NCI-H69 (cell line): Measurements from ENCODE around the gene POU5F2.

Experiments used
- DNase-seq: peaks from one replicate; lab custom pipeline; 2025; lab: John Stamatoyannopoulos, UW

Gene POU5F2, protein sequence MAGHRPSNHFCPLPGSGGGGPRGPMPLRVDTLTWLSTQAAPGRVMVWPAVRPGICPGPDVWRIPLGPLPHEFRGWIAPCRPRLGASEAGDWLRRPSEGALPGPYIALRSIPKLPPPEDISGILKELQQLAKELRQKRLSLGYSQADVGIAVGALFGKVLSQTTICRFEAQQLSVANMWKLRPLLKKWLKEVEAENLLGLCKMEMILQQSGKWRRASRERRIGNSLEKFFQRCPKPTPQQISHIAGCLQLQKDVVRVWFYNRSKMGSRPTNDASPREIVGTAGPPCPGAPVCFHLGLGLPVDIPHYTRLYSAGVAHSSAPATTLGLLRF

DNA sequence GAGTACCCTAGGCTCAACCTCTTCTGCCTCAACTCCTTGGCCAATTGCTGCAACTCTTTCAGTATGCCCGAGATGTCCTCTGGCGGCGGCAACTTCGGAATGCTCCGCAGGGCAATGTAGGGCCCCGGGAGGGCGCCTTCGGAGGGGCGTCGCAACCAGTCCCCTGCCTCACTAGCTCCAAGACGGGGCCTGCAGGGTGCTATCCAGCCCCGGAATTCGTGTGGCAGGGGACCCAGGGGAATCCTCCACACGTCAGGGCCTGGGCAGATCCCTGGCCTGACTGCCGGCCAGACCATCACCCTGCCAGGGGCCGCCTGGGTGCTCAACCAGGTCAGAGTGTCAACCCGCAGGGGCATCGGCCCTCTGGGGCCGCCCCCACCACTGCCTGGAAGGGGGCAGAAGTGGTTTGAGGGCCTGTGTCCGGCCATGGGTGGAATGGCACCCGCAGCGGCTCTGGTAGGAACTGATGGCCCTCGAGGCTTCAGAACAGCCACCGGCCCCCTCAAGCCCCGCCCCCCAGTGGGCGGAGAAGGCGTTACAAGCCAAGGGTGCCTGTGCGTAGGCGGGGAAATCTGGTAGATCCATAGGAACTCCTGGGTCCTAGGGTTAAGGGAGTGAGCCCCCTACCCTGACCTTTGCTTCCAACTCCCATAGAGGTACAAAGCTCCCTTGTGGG lies at the start of gene POU5F2:
POU5F2 (minus strand) TSS at position 465 of the 676 bp plus-strand sequence; CDS start at position 428, 37 bp downstream.
- DNase-seq = no peak

DNA sequence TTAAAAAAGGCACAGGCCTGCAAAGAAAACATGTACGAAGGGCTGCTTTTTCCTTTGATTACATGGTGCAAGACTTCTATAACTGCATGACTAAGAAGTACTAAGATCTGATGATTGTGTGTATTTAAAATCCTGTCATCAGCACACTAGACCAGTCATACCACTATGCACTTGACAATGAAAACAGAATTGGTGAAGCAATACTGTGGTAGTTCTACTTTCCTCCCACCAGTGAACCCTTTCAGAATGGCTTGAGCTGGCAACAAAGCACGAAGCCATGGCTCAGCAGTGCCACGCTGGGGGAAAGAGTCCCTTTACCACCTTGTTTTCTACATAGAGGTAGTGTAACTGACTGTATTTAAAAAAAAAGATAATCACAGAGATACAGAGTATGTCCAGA lies 49.0 kb upstream of the POU5F2 start:
- DNase-seq = peak; percentile 90

DNA sequence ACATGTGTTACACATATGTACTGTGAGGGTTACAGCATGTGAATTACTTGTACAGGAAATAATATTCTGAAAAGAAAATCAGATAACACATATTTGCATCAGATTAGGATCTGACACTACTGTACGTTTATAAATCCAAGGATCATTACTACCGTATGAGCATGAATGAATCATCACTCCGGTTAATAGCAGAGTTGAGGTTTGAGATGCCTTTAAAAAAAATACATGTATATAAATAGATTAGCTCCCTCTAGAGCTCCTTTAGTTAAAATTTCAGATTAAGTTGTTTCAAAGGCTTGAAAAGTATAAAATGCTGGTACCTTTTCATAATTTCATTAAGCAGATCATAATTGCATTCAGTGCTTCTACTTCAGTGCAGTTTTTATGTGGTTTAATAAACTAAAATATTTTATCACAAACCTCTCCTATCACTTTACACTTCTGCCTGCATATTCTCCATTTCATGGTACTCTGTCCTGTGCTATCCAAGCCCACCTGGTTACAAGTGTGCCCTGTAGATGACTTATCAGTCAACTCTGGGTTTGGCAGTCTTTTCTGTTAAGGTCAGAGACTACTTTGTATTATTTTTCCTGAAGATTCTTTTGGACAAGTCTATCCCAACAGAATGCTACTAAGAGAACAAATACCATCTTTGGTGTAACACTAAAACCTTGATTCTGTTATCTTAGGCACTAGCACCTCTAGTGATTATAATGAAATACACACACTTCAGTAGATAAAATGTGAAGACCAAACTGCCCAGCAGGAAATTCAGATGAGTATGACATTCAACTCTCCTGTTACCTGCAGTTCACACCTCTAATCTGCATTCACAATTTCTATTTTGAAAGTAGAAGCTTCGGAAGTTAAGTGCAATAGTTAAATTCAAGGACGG lies 48.0 kb upstream of the POU5F2 start:
- peak; percentile 77 for DNase-seq

DNA sequence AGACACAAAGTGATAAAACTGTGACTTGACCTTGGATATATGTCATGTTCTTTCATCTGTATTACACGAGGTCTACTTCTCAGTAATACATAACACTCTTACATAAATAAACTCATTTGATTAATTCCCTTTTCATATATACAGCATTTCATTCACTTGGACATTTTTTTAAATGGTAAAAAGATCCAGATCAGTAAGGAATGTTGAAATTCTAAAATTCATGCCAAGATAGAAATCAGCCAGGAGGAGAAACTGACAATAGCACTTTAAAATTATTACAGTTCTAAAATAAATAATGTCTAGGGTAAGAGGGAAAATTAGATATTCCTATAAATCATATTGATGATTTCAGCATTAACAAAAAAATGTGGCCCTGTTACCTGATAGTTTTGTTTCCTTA lies 46.2 kb upstream of the POU5F2 start:
- DNase-seq = no peak

DNA sequence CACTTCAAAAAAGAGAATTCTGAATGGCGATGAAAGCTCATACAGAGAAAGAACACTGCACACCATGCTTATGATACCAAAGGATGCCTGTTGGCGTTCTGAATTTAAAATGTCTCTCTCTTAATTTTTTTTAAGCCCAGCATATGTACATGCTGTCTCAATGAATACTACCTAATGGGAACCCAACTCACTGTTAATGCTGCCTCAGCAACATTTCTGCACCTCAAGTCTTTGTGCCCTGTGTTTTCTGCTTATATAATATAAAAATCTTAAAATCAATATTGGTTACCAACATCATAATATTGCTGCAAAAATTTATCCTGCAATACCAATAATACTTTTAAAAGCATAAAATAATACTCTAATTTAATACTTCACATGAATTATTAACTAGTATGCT lies 44.1 kb upstream of the POU5F2 start:
- no peak for DNase-seq

DNA sequence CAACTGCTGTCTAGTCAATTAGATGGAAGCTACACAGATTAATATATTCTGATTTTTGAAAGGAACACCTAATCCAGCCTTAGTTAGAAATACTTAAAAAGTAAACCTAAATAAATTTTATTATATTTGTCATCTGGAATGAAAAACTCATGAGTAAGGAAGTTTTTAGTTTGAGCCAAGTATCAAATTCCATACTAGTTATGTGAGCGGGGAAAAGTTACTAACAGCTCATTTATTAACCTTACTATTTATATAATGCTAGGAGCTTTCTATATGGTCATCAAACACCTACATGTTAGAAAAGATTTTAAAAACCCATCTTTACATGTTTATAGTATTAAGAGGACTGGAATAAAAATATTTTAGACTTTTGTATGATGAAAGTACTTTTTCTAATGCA lies 41.6 kb upstream of the POU5F2 start:
- no peak for DNase-seq

DNA sequence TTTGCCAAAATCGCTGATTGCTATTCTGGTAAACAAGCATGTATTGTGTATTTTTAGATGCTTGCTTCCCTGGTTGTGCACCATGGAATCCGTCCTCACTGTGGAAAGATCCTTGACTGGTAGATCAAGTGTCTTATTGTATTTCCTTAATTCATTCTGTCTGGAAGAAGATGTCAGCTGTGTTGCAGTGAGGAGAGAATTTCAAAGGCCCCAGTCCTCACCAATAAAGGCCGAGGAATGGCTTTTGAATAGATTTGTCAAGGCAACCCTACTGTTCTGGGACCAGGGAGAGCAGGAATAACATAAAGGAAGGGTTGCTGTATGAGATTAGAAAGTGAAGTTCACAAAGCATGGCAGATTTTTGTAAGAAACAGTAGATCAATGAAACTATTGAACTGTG lies 36.2 kb upstream of the POU5F2 start:
- peak; percentile 65 for DNase-seq

DNA sequence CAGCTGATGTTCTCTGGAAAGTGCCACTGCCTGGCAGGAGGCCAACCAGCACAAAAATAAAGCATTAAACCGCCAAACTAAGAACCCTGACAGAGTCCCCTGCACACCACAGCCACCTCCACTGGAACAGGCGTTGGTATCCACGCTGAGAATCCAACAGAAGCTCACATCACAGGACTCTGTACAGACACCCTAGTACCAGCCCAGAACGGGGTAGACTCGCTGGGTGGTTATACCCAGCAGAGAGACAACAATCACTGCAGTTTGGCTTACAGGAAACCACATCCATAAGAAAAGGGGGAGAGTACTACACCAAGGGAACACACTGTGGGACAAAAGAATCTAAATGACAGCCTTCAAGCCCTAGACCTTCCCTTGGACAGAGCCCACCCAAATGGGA lies 15.0 kb upstream of the POU5F2 start:
- DNase-seq = peak; percentile 64

DNA sequence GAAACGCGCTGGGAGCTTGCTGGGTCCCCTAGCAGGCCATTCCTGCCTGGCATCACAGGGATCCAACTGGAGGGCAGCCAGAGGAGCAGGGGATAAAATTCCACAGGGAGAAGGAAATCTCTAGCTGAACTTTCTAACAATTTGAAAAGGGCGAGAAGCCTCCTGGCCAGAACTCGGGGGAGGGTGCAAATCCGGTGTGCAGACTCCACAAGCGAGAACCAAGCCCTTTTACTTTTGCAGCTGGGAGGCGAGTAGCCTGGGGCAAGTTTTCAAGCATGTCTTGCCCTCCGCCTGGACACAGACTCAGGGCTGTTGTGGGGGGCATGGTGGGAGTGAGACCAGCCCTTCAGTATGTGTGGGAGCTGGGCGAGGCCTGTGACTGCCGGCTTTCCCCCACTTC lies 14.3 kb upstream of the POU5F2 start:
- DNase-seq = no peak

DNA sequence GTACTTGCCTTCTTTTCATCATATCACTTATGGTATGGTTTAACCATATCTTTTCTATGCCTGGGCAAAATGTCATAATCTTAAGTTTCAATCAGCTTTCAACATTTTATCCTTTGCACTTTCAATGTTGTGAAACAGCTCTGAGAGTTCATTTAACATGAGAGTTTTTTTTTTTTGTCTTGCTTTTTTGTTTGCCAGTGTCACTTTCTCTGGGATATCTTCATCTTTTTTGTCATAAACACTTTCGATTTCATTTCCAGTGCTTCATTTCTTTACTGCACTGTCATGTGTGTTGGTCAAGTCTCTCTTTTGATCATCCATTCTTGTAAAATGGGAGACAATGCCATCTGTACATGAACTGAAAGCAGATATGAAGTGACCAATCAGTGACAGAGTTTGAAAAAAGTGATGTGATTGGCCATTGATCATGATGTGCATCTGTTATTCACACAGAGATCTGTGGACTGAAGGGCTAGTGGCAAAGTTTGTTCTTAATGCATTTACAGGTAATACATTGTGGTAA lies 7.5 kb upstream of the POU5F2 start:
- no peak for DNase-seq

DNA sequence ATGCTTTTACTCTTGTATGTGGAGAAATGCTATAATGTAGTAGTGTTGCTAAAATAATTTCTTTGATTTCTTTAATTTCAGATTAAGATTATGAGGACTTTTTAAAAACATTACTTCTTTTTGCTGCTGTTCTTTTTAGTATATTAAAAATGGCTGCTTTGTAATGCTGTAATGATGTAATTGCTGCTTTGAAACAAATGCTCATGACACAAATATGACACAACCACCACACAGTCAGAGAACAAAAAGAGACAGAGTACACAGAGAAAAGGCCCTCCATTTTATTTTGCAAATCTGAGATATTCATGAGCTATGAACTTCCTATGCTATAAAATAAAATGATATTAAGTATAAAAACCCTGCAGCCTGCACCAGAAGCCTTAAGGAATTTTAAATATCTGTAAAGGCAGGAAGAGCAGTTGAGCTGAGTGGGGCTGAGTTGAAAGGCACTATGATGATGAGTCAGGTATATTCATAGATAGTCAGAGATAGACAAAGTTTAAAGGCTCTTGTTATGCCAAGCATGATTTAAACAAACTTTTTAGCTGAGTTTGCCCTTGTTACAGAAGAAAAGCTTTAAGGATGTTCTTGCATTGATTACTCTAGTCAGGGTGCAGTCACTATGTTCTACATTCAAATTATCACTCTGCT lies 5.1 kb upstream of the POU5F2 start:
- no peak for DNase-seq

DNA sequence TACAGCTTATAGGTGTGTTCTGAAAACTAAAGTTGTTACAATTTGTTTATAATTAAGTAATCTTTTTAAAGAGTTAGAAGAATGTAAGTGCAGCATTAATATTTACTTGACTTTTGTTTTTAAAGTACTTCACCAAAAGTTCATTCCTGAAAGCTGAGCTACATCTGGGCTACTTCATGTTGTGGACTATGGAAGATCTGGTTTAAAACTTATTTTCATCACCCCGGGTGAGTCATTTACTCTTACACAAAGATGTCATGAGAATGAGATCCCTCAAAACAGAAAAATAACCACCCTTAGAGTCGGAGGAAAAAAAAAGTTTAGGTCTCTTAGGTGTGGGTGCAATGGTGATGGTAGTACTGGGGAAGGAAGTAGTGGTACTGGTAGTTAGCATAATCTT lies 5.1 kb downstream of the POU5F2 start:
- no peak for DNase-seq

DNA sequence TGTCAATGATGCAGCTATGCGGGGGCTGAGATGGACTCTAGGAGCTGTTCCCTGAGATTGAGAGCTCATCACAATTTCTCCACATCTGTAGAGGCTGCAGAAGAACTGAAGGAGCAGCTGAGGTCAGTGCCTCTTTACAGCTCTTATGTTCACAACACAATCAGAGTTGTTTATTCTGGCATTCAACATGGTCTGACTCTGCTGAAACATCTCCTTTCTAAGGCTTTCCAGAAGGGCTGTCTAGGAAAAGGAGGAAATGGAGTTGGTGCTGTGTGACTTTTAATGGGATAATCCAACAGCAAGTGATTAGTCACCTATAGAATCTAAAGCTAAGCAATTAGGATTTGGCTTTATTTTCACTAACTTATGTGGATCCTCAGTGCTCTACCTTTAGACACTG lies 6.0 kb downstream of the POU5F2 start:
- DNase-seq = peak; percentile 37

DNA sequence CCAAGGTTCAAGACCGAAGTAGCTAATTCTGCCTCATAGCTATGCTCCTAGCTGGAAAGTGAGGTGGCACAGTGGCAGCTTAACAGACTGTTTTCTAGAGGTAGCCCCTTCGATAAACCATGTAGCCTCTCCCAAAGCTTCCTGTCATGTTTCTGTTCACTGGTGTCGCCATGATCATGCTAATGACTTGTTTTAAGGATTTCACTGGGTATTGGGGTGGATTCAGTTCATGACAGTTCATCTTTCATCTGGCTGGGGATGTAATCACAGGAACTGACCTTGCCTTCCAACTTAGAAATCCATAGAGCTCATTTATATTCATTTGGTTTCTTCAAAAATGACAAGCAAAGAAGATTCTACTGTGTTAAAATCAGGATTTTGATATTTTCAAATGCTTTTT lies 9.4 kb downstream of the POU5F2 start:
- peak; percentile 66 for DNase-seq

DNA sequence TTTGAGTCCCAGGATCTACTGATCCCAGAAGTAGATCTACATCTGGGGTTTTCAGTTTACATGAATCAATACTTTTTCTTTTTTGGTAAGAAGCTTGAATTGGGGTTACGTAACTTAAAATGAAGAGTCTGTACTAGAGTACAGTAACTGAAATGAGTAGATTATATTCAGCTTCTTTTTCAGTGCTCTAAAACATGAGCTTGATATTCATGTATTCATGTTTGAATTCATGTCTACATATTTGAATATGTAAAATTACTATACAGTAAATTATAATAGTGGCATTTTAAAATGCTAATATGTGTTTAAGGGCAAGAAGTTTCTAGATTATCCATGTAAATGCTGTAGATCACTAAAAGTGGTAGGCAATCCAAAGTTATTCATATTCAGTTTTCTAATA lies 14.8 kb downstream of the POU5F2 start:
- no peak for DNase-seq

DNA sequence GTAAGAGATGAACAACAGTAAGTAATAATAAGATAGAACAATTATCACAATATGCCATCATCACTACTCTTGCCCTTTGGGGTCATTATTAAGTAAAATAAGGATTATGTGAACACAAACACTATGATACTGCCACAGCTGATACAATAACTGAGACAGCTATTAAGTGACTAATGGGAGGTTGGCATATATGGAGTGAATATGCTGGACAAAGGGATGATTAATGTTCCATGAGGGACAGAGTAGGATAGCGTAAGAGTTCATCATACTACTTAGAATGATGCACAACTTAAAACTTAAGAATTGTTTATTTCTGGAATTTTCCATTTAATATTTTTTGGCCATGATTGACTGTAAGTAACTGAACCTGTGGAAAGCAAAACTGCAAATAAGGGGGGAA lies 16.6 kb downstream of the POU5F2 start:
- no peak for DNase-seq

DNA sequence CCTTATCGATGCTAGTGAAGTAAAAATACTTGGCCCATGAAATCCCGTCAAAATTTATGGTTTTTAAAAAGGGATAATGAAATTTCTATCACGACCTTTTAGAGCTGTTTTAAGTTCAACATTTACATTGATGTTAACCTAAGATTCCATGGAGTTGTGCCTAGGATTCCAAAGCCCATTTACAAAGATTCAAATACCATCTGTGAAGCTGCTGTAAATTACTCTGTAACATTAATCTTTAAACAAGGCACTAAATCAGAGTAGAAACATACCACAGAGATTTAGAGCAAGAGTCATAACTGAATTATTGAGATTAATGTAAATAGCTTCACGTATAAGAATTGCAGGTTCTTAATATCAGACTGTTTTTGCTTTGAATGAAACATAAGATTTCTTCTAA lies 17.7 kb downstream of the POU5F2 start:
- no peak for DNase-seq

DNA sequence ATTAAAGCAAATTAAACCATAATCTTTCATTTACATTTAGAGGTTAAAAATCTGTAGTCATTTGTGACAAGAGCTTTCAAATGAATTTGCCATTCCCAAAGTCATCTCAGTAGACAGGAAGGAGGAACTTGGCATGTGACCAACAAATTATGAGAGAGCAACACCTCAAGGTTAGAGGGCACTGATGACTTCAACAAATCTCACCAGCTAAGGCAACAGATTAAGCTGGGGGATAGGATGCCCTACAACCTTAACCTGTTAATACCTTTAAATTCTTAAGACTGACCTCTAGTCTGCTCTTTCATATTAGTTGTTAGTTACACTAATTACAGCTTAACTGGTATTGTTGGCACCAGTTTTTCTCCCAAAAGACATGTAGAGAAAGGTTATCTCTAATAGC lies 18.4 kb downstream of the POU5F2 start:
- DNase-seq = peak; percentile 93

DNA sequence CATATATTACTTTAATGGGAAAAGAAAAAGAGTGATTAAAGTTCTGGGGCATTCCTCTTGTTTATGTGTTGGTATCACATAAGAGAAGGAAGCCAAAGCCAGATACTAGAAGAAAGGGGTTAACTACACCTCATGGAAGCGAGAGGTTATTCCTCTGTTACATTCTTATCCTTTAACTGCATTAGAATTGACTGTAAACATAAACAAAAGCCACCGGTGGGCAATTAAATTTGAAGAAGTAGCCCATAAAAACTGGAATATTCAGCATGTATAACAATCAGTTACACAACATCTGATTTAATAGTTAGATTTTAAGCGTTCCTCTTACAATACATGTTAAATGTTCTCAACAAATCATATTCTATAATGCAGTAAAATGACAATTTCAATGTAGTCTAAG lies 18.8 kb downstream of the POU5F2 start:
- DNase-seq = no peak

DNA sequence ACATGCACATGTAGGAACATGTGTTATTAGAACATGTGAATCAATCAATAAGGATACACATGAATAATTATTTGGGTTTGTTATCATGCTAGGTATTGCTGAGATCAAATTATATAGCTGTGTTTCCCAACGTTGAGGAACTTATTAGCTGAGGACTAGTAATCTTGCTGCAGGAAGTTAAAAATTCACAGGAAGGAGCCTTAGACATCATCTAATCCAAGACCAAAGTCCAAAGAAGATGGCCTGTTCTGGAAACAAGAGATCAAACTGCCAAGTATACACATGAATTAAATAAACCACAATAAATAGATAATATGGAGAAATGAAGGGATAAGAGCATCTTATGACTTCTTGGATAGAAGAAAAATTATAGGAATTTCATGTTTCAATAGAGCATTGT lies 19.9 kb downstream of the POU5F2 start:
- DNase-seq = no peak

DNA sequence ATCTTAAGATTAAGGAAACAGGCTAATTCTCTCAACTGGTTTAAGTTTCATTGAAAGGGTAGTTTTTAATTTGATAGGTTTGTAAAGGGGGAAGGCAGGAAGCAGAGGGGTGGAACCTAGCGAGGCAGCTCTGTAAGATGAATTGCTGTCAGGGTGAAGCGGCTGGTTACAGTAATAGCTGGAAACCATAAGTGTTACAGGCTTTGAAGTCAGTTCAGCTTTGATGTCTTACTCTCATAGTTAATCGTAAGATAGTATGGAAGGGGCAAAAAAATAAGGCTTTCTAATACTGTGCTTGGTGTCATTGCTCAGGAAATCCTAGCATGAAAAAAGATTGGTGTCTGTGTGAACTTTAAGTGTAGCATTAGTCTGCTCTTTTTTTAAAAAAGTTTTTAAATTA lies 20.3 kb downstream of the POU5F2 start:
- DNase-seq = peak; percentile 87

DNA sequence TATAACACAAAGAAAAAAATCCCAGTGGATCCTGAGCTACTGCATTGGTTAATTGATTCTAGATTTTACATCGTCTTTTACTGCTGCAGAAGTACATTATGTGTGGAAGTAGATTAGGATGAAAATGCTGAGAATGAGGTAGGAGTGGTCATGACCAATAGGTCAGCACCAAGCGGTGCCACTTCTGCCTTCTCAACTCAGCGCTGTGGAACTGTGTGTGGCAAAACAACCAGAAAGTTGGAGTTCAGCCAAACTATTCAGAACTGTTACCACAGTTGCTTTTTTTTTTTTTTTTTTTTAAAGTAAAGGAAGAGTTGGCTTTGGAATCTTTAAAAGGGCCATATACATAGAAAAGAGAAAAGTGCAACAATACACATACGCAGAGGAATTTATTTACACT lies 24.2 kb downstream of the POU5F2 start:
- DNase-seq = peak; percentile 96
